WTC11 (cell line): ENCODE measurements around the gene CUEDC1. TPM values are rescaled to one million over a fixed set of nuclear protein-coding genes. Genes with fewer than 3 reads are reported as not detected.

Experiments
- ATAC-seq: fragments of 200-7000 bp; cut with Tn5 transposase; 2 replicates; pipeline ENCODE4 v1.10.0; 2021; ENCODE audit warnings: mild to moderate bottlenecking, moderate library complexity
- CTCF ChIA-PET: fragments of 300-600 bp; sonication (Branson Sonifier 250); formaldehyde crosslinking; loops from one replicate; lab custom pipeline; 2021; ENCODE audit warnings: antibody characterized with exemption; lab: Charles Lee
- POLR2A ChIA-PET: fragments of 350-600 bp; sonication (Branson Sonifier 250); formaldehyde crosslinking; loops from one replicate; lab custom pipeline; 2021; ENCODE audit warnings: antibody characterized with exemption; lab: Charles Lee
- DNase-seq: peaks from one replicate; pipeline ENCODE4 v3.0.0; 2021; ENCODE audit warnings: low spot score
- H3K27ac Mint-ChIP-seq: 2 replicates; pipeline ENCODE4 v1.8.0; 2021; ENCODE audit warnings: mixed read lengths
- H3K27me3 Mint-ChIP-seq: 2 replicates; pipeline ENCODE4 v1.8.0; 2021; ENCODE audit warnings: low read depth, mild to moderate bottlenecking, moderate library complexity, mixed read lengths
- H3K36me3 Mint-ChIP-seq: 2 replicates; pipeline ENCODE4 v1.8.0; 2021; ENCODE audit warnings: mixed read lengths
- H3K4me1 Mint-ChIP-seq: 2 replicates; pipeline ENCODE4 v1.8.0; 2022; ENCODE audit warnings: mixed read lengths
- H3K4me3 Mint-ChIP-seq: 2 replicates; pipeline ENCODE4 v1.8.0; 2021; ENCODE audit warnings: mild to moderate bottlenecking, moderate library complexity, mixed read lengths
- H3K9me3 Mint-ChIP-seq: 2 replicates; pipeline ENCODE4 v1.8.0; 2021; ENCODE audit warnings: mixed read lengths
- CBFB ChIP-seq: sonication (generic); formaldehyde crosslinking; IDR thresholded peaks from 2 replicates; pipeline ENCODE4 v1.8.1; 2022; ENCODE audit warnings: mild to moderate bottlenecking, low read depth, missing genetic modification reagents
- CREM ChIP-seq: sonication (generic); formaldehyde crosslinking; IDR thresholded peaks from 2 replicates; pipeline ENCODE4 v1.8.1; 2022; ENCODE audit warnings: mild to moderate bottlenecking, missing genetic modification reagents, moderate library complexity
- FOXK1 ChIP-seq: sonication (generic); formaldehyde crosslinking; IDR thresholded peaks from 2 replicates; pipeline ENCODE4 v1.8.0; 2022; ENCODE audit warnings: mild to moderate bottlenecking, moderate library complexity, missing genetic modification reagents
- FOXP1 ChIP-seq: sonication (generic); formaldehyde crosslinking; IDR thresholded peaks from 2 replicates; pipeline ENCODE4 v1.8.0; 2022; ENCODE audit warnings: missing genetic modification reagents, mild to moderate bottlenecking, moderate library complexity, borderline replicate concordance
- HMGA2 ChIP-seq: fragments of 250-450 bp; sonication (Bioruptor Pico); IDR thresholded peaks from 2 replicates; pipeline ENCODE4 v1.4.0; 2021; ENCODE audit warnings: mild to moderate bottlenecking, moderate library complexity
- JAZF1 ChIP-seq: fragments of 250-450 bp; sonication (Bioruptor Pico); IDR thresholded peaks from 2 replicates; pipeline ENCODE4 v1.9.0; 2021; ENCODE audit warnings: moderate library complexity, mild to moderate bottlenecking, inconsistent platforms
- KAT7 ChIP-seq: sonication (generic); formaldehyde crosslinking; IDR thresholded peaks from 2 replicates; pipeline ENCODE4 v1.8.1; 2023; ENCODE audit warnings: missing genetic modification reagents, mild to moderate bottlenecking, borderline replicate concordance
- MXD4 ChIP-seq: fragments of 250-450 bp; sonication (Bioruptor Pico); IDR thresholded peaks from 2 replicates; pipeline ENCODE4 v1.8.0; 2021; ENCODE audit warnings: mild to moderate bottlenecking, moderate library complexity, borderline replicate concordance
- SMAD3 ChIP-seq: sonication (generic); formaldehyde crosslinking; IDR thresholded peaks from 2 replicates; pipeline ENCODE4 v1.8.0; 2022; ENCODE audit warnings: missing genetic modification reagents, mild to moderate bottlenecking, borderline replicate concordance
- ZNF121 ChIP-seq: sonication (generic); formaldehyde crosslinking; IDR thresholded peaks from 2 replicates; pipeline ENCODE4 v1.8.0; 2023; ENCODE audit warnings: missing genetic modification reagents
- ZNF396 ChIP-seq: fragments of 250-450 bp; sonication (Bioruptor Pico); IDR thresholded peaks from 2 replicates; pipeline ENCODE4 v1.8.0; 2021; ENCODE audit warnings: mild to moderate bottlenecking, moderate library complexity, borderline replicate concordance
- ZNF423 ChIP-seq: fragments of 250-450 bp; sonication (Bioruptor Pico); IDR thresholded peaks from 2 replicates; pipeline ENCODE4 v2.1.2; 2022; ENCODE audit warnings: mild to moderate bottlenecking, moderate library complexity
- total RNA-seq: library from RNA; stranded (reverse); gene quantifications from 3 replicates; pipeline ENCODE4 v1.2.3, GENCODE V29; 2021
- TF ChIP-seq, protein P1 (sequence below): sonication (generic); formaldehyde crosslinking; IDR thresholded peaks from 2 replicates; pipeline ENCODE4 v1.8.1; 2023; ENCODE audit warnings: mild to moderate bottlenecking, missing genetic modification reagents, moderate library complexity
- TF ChIP-seq, protein P2 (sequence below): fragments of 250-450 bp; sonication (Bioruptor Pico); IDR thresholded peaks from 2 replicates; pipeline ENCODE4 v1.9.0; 2021; ENCODE audit warnings: mild to moderate bottlenecking
- TF ChIP-seq, protein P3 (sequence below): sonication (generic); formaldehyde crosslinking; IDR thresholded peaks from 2 replicates; pipeline ENCODE4 v1.8.0; 2022; ENCODE audit warnings: mild to moderate bottlenecking, missing genetic modification reagents
- TF ChIP-seq, protein P4 (sequence below): sonication (generic); formaldehyde crosslinking; IDR thresholded peaks from 2 replicates; pipeline ENCODE4 v1.8.1; 2022; ENCODE audit warnings: low read depth, missing genetic modification reagents, borderline replicate concordance
- TF ChIP-seq, protein P5 (sequence below): sonication (generic); formaldehyde crosslinking; IDR thresholded peaks from 2 replicates; pipeline ENCODE4 v1.8.0; 2023; ENCODE audit warnings: mild to moderate bottlenecking, missing genetic modification reagents

CUEDC1 gene
- total RNA-seq, 1 experiment from 2014 or later = 12.2 TPM

DNA sequence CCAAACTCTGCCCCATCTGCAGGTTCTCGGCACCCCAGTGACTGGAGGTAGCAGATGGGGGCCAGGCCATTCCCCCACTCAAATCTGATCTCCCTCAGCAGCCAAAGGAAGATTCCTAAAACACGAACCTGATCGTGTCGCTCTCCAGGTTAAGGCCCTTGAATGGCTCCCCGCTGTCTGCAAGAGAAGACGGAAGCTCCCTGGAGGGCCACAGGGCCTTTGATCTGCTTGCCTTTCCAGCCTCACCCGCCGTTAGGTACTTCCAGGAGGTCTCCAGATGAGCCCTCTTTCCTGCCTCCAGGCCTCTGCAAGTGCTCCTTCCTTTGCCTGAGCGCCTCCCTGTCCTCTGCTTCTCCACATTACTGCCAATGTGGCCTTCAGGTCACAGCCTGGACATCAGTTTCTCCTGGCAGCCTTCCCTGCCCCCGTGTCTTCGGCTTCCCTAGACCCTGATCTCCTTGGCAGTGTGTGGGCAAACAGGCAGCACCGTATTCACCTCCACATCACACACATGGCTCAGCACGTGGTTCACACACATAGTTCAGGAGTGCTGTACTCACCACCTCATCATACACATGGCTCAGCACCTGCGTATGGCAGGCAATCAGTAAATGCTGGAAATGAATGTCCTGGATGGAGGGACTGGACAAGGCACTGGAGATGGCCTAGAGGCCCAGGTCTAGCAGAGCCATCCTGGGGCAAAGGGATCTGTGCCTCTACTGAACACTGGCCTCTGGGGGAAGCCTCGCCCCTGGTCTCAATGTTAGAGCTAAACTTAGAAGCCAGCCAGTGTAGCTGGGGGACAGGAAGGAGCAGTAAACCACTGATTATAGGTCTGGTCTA, 79.0 kb downstream of the CUEDC1 start:
- no peaks in the 10 kb centered on the region for H3K9me3 Mint-ChIP-seq
- POLR2A ChIA-PET = interaction anchor here (0.8 to 3.0 kb wide), 3 partner anchors 14 to 131 kb away, joined by 3 to 21 read pairs (median 6); partner anchors contain the start of gene SRSF1
- peak overlapping the region; percentile 28 for H3K4me3 Mint-ChIP-seq
- H3K36me3 Mint-ChIP-seq = no peaks in the 10 kb centered on the region
- H3K4me1 Mint-ChIP-seq = peaks cover 85% of the 10 kb centered on the region
- peaks cover 10% of the 10 kb centered on the region; the same call in 1 of the 2 replicates for H3K27me3 Mint-ChIP-seq
- peak overlapping the region; percentile 45 for H3K27ac Mint-ChIP-seq
- DNase-seq (no peak), ATAC-seq (no peak)
- CTCF ChIA-PET = interaction anchor here (0.9 to 6.4 kb wide), 14 partner anchors 10 to 298 kb away, joined by 3 to 50 read pairs (median 4); partner anchors contain the start of gene CUEDC1
- TF ChIP-seq CREM (CRISPR knock-in tag) (no peak), FOXP1 (no peak), ZNF423 (CRISPR knock-in tag) (peak; percentile 96), ZNF396 (CRISPR knock-in tag) (no peak), CBFB (CRISPR knock-in tag) (no peak), MXD4 (CRISPR knock-in tag) (no peak), ZNF121 (no peak), KAT7 (0 out of 2 replicates have a peak, but pooled peaks have one; percentile 50)

DNA sequence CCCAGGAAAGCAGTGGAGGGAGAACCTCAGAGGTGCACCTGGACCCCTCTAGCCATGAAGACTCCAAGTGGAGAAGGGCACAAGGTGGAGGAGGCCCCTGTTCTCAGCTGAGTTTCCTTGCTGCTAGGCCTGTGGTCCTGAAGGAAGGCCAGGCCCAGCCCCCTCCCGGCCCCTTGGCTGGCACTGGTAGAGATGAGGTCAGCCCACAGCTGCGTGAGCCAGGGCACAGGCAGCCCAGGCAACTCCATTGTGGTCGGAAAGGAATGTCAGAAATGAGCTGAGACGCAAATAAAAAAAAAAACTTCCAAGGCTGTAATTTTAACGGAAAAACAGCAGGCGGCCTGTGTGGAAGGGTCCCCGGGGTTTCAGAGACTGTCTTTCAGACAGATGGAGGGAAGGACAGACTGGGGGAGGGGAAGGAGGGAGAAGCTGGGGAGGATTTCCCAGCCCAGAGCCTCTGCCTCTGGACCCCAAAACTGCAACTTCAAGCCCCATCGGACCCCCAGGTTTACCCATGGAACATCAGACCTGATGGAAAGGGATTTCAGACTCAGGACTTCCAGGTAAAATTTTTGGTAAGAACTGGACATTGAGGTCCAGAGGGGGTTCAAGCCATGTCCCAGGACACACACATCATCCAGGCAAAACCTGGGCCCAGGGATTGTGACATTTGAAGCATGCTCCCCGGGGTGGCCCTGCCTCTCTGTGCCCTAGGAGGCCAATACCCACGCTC, 79.8 kb downstream of the CUEDC1 start:
- Mint-ChIP-seq H3K4me3 (peak overlapping the region; percentile 46), H3K36me3 (no peaks in the 10 kb centered on the region; the same call in 1 of the 2 replicates), H3K4me1 (peaks cover 81% of the 10 kb centered on the region), H3K9me3 (no peaks in the 10 kb centered on the region), H3K27me3 (peaks cover 10% of the 10 kb centered on the region; the same call in 1 of the 2 replicates), H3K27ac (peak overlapping the region; percentile 87)
- CTCF ChIA-PET = interaction anchor here (0.9 to 6.4 kb wide), 22 partner anchors 9 to 297 kb away, joined by 3 to 50 read pairs (median 4); partner anchors contain the start of gene CUEDC1
- peak; percentile 63 for ATAC-seq
- peak; percentile 69 for DNase-seq
- POLR2A ChIA-PET = interaction anchor here (0.8 to 3.0 kb wide), 8 partner anchors 13 to 132 kb away, joined by 3 to 21 read pairs (median 5); partner anchors contain the start of genes CUEDC1, SRSF1 and VEZF1
- peak; percentile 35; the same call in 1 of the 2 replicates for TF ChIP-seq ZNF423 (CRISPR knock-in tag)
- TF ChIP-seq, protein P1, sequence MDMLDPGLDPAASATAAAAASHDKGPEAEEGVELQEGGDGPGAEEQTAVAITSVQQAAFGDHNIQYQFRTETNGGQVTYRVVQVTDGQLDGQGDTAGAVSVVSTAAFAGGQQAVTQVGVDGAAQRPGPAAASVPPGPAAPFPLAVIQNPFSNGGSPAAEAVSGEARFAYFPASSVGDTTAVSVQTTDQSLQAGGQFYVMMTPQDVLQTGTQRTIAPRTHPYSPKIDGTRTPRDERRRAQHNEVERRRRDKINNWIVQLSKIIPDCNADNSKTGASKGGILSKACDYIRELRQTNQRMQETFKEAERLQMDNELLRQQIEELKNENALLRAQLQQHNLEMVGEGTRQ = no peak
- 0 out of 2 replicates have a peak, but pooled peaks have one; percentile 10 for TF ChIP-seq CREM (CRISPR knock-in tag)
- no peak for TF ChIP-seq JAZF1

DNA sequence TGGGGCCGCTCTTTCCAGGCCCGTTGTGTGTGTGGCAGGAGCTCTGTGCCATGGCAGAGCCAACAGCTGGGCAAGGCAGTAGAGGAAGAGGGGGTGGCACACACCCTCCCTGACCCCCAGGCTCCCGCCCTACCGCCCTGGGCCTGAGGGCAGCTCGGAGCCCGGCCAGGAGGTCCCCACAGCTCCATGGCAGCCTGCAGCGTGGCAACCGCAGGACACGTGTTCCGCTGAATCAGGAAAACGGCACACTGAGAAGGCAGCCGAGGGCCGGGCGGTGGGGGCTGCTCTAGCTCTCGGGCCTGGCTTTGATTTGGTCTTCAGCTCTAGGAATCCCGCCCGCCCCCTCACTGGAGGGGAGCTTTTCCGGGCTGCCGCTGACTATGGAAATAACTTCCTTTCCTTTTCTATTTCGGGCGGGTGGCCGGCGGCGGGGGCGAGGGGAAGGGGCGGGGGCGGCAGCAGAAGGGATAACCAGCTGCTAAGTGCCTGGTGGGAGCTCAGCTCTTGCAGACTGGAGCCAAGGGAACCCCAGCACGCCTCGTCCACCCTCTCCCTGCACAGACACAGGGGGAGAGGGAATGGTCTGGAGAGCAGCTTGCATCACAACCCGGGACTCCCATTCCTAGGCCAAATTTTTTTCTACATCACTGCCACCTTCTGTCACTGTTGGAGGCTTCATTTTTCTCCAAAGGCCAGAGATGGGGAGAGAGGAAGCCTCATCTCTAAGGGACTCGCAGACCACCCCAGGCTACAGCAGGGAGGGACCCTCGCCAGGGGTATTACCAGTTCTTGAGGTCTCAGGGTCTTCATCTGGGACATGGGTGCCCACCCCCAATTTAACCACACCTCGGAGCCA, 80.5 kb downstream of the CUEDC1 start:
- H3K27me3 Mint-ChIP-seq = peaks cover 6% of the 10 kb centered on the region; the same call in 1 of the 2 replicates
- peak; percentile 72 for ATAC-seq
- peak overlapping the region; percentile 93 for H3K27ac Mint-ChIP-seq
- ChIA-PET POLR2A (interaction anchor here (0.9 to 3.0 kb wide), 9 partner anchors 13 to 133 kb away, joined by 3 to 21 read pairs (median 4); partner anchors contain the start of genes CUEDC1, SRSF1 and VEZF1), CTCF (interaction anchor here (0.6 to 6.4 kb wide), 26 partner anchors 8 to 743 kb away, joined by 3 to 50 read pairs (median 4); partner anchors contain the start of genes CUEDC1 and VEZF1)
- DNase-seq = peak; percentile 89
- peaks cover 73% of the 10 kb centered on the region for H3K4me1 Mint-ChIP-seq
- H3K4me3 Mint-ChIP-seq = peak overlapping the region; percentile 46
- H3K36me3 Mint-ChIP-seq = no peaks in the 10 kb centered on the region; the same call in 1 of the 2 replicates
- no peaks in the 10 kb centered on the region for H3K9me3 Mint-ChIP-seq
- TF ChIP-seq, protein P2, sequence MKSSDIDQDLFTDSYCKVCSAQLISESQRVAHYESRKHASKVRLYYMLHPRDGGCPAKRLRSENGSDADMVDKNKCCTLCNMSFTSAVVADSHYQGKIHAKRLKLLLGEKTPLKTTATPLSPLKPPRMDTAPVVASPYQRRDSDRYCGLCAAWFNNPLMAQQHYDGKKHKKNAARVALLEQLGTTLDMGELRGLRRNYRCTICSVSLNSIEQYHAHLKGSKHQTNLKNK (CRISPR knock-in tag) = no peak
- TF ChIP-seq, protein P3, sequence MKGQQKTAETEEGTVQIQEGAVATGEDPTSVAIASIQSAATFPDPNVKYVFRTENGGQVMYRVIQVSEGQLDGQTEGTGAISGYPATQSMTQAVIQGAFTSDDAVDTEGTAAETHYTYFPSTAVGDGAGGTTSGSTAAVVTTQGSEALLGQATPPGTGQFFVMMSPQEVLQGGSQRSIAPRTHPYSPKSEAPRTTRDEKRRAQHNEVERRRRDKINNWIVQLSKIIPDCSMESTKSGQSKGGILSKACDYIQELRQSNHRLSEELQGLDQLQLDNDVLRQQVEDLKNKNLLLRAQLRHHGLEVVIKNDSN = peak; percentile 87
- TF ChIP-seq SMAD3 (CRISPR knock-in tag) (0 out of 2 replicates have a peak, but pooled peaks have one; percentile 12), ZNF121 (peak; percentile 1; the same call in 1 of the 2 replicates), HMGA2 (no peak), FOXK1 (peak; percentile 71; the same call in 1 of the 2 replicates)
- TF ChIP-seq, protein P1 = peak; percentile 83
- TF ChIP-seq, protein P4, sequence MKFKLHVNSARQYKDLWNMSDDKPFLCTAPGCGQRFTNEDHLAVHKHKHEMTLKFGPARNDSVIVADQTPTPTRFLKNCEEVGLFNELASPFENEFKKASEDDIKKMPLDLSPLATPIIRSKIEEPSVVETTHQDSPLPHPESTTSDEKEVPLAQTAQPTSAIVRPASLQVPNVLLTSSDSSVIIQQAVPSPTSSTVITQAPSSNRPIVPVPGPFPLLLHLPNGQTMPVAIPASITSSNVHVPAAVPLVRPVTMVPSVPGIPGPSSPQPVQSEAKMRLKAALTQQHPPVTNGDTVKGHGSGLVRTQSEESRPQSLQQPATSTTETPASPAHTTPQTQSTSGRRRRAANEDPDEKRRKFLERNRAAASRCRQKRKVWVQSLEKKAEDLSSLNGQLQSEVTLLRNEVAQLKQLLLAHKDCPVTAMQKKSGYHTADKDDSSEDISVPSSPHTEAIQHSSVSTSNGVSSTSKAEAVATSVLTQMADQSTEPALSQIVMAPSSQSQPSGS = no peak
- TF ChIP-seq, protein P5, sequence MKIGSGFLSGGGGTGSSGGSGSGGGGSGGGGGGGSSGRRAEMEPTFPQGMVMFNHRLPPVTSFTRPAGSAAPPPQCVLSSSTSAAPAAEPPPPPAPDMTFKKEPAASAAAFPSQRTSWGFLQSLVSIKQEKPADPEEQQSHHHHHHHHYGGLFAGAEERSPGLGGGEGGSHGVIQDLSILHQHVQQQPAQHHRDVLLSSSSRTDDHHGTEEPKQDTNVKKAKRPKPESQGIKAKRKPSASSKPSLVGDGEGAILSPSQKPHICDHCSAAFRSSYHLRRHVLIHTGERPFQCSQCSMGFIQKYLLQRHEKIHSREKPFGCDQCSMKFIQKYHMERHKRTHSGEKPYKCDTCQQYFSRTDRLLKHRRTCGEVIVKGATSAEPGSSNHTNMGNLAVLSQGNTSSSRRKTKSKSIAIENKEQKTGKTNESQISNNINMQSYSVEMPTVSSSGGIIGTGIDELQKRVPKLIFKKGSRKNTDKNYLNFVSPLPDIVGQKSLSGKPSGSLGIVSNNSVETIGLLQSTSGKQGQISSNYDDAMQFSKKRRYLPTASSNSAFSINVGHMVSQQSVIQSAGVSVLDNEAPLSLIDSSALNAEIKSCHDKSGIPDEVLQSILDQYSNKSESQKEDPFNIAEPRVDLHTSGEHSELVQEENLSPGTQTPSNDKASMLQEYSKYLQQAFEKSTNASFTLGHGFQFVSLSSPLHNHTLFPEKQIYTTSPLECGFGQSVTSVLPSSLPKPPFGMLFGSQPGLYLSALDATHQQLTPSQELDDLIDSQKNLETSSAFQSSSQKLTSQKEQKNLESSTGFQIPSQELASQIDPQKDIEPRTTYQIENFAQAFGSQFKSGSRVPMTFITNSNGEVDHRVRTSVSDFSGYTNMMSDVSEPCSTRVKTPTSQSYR (CRISPR knock-in tag) = peak; percentile 41; the same call in 1 of the 2 replicates
